ENCODE results near the gene PRSS2. TPM values are rescaled to one million over a fixed set of nuclear protein-coding genes. Genes with fewer than 3 reads are reported as not detected.

Gene PRSS2
- total RNA-seq, 1 experiment from 2014 or later, result 27.6 TPM

DNA sequence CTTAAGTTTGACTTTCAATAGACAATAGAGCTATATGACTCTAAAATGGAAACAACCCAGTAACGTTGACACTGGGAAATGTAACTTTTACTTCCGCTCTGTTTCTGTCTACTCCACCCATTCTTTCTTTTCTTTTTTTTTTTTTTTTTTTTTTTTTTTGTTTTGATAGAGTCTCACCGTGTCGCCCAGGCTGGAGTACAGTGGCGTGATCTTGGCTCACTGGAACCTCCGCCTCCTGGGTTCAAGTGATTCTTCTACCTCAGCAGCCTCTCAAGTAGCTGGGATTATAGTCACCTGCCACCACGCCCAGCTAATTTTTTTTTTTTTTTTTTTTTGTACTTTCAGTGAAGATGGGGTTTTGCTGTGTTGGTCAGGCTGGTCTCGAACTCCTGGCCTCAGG is 13.9 kb downstream of the PRSS2 start (continued):
- TF ChIP-seq, protein P1, sequence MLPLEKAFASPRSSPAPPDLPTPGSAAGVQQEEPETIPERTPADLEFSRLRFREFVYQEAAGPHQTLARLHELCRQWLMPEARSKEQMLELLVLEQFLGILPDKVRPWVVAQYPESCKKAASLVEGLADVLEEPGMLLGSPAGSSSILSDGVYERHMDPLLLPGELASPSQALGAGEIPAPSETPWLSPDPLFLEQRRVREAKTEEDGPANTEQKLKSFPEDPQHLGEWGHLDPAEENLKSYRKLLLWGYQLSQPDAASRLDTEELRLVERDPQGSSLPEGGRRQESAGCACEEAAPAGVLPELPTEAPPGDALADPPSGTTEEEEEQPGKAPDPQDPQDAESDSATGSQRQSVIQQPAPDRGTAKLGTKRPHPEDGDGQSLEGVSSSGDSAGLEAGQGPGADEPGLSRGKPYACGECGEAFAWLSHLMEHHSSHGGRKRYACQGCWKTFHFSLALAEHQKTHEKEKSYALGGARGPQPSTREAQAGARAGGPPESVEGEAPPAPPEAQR (CRISPR knock-in tag; IDR thresholded peaks at IDR 0.05), result no peak
- no peak for TF ChIP-seq ZBTB21 (CRISPR knock-in tag; IDR thresholded peaks at IDR 0.05; ENCODE audit: borderline replicate concordance)
- TF ChIP-seq, protein P2, sequence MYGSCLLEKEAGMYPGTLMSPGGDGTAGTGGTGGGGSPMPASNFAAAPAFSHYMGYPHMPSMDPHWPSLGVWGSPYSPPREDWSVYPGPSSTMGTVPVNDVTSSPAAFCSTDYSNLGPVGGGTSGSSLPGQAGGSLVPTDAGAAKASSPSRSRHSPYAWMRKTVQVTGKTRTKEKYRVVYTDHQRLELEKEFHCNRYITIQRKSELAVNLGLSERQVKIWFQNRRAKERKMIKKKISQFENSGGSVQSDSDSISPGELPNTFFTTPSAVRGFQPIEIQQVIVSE (CRISPR knock-in tag; IDR thresholded peaks at IDR 0.05; ENCODE audit: borderline replicate concordance), result no peak
- TF ChIP-seq MXD4 (CRISPR knock-in tag; IDR thresholded peaks at IDR 0.05; ENCODE audit: borderline replicate concordance), result no peak
- no peak for TF ChIP-seq ZNF416 (CRISPR knock-in tag; IDR thresholded peaks at IDR 0.05)
- no peak for TF ChIP-seq FOXJ3 (CRISPR knock-in tag; IDR thresholded peaks at IDR 0.05; ENCODE audit: borderline replicate concordance)
- no peak for TF ChIP-seq ZNF232 (CRISPR knock-in tag; IDR thresholded peaks at IDR 0.05)
- no peak for TF ChIP-seq TP53 (CRISPR knock-in tag; IDR thresholded peaks at IDR 0.05)
- TF ChIP-seq, protein P3, sequence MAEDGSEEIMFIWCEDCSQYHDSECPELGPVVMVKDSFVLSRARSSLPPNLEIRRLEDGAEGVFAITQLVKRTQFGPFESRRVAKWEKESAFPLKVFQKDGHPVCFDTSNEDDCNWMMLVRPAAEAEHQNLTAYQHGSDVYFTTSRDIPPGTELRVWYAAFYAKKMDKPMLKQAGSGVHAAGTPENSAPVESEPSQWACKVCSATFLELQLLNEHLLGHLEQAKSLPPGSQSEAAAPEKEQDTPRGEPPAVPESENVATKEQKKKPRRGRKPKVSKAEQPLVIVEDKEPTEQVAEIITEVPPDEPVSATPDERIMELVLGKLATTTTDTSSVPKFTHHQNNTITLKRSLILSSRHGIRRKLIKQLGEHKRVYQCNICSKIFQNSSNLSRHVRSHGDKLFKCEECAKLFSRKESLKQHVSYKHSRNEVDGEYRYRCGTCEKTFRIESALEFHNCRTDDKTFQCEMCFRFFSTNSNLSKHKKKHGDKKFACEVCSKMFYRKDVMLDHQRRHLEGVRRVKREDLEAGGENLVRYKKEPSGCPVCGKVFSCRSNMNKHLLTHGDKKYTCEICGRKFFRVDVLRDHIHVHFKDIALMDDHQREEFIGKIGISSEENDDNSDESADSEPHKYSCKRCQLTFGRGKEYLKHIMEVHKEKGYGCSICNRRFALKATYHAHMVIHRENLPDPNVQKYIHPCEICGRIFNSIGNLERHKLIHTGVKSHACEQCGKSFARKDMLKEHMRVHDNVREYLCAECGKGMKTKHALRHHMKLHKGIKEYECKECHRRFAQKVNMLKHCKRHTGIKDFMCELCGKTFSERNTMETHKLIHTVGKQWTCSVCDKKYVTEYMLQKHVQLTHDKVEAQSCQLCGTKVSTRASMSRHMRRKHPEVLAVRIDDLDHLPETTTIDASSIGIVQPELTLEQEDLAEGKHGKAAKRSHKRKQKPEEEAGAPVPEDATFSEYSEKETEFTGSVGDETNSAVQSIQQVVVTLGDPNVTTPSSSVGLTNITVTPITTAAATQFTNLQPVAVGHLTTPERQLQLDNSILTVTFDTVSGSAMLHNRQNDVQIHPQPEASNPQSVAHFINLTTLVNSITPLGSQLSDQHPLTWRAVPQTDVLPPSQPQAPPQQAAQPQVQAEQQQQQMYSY (CRISPR knock-in tag; IDR thresholded peaks at IDR 0.05), result no peak
- TF ChIP-seq RELA (CRISPR knock-in tag; IDR thresholded peaks at IDR 0.05; ENCODE audit: borderline replicate concordance), result no peak
- TF ChIP-seq OVOL2 (CRISPR knock-in tag; IDR thresholded peaks at IDR 0.05; ENCODE audit: borderline replicate concordance), result no peak

DNA sequence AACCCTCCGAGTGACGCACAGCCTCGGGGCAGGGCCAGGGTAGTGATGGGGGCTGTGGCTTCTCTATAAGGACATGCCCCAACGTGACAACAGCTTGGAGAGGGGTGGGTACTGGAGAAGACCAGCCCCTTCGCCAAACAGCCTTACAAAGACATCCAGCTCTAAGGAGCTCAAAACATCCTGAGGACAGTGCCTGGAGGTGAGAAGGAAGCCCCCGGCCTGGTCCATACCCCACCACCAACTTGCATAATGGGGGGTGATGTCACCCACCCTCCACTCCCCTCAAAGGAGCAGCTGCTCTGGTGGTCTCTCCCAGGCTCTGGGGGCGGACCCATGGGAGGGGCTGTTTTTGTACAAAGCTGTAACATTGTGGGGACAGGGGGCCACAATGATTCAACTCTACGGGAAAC is 15.1 kb downstream of the PRSS2 start:
- H3K36me3 Mint-ChIP-seq, result no peaks in the 10 kb centered on the region
- no peak for DNase-seq (ENCODE audit: low spot score)
- H3K9me3 Mint-ChIP-seq, result no peaks in the 10 kb centered on the region
- TF ChIP-seq ZNF671 (CRISPR knock-in tag; IDR thresholded peaks at IDR 0.05), result no peak
- TF ChIP-seq, protein P4, sequence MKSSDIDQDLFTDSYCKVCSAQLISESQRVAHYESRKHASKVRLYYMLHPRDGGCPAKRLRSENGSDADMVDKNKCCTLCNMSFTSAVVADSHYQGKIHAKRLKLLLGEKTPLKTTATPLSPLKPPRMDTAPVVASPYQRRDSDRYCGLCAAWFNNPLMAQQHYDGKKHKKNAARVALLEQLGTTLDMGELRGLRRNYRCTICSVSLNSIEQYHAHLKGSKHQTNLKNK (CRISPR knock-in tag; IDR thresholded peaks at IDR 0.05), result no peak
- TF ChIP-seq FOXP1 (CRISPR knock-in tag; IDR thresholded peaks at IDR 0.05; ENCODE audit: borderline replicate concordance), result no peak
- TF ChIP-seq ZNF396 (CRISPR knock-in tag; IDR thresholded peaks at IDR 0.05; ENCODE audit: borderline replicate concordance), result no peak
- 0 out of 2 replicates have a peak, but pooled peaks cover 6% of the 10 kb centered on the region for H3K27me3 Mint-ChIP-seq (ENCODE audit: low read depth)
- peak; percentile 23 for ATAC-seq
- ChIA-PET POLR2A (interaction anchor here (0.6 kb wide), 1 partner anchor 156 kb away, joined by 4 read pairs; no protein-coding TSS in a partner anchor), CTCF (interaction anchor here (0.6 to 5.1 kb wide), 10 partner anchors 8 to 469 kb away, joined by 3 to 174 read pairs (median 4); no protein-coding TSS in a partner anchor)
- no peak overlapping the region for H3K27ac Mint-ChIP-seq
- H3K4me3 Mint-ChIP-seq, result no peak overlapping the region
- H3K4me1 Mint-ChIP-seq, result peaks cover 7% of the 10 kb centered on the region

DNA sequence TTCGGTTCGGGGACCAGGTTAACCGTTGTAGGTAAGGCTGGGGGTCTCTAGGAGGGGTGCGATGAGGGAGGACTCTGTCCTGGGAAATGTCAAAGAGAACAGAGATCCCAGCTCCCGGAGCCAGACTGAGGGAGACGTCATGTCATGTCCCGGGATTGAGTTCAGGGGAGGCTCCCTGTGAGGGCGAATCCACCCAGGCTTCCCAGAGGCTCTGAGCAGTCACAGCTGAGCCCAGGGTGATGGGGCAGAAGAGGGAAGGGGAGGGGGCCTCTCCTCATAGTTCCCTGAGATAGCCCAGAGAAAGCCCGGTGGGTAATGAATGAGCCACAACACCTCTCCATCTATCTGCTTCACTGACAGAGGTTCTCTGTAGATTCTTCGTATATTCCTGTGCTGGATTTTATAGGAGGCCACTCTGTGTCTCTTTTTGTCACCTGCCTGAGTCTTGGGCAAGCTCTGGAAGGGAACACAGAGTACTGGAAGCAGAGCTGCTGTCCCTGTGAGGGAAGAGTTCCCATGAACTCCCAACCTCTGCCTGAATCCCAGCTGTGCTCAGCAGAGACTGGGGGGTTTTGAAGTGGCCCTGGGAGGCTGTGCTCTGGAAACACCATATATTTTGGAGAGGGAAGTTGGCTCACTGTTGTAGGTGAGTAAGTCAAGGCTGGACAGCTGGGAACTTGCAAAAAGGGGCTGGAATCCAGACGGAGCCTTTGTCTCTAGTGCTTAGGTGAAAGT is 16.4 kb downstream of the PRSS2 start:
- Mint-ChIP-seq H3K4me1 (peaks cover 7% of the 10 kb centered on the region), H3K27ac (no peak overlapping the region), H3K9me3 (no peaks in the 10 kb centered on the region), H3K4me3 (no peak overlapping the region), H3K27me3 (ENCODE audit: low read depth) (0 out of 2 replicates have a peak, but pooled peaks cover 6% of the 10 kb centered on the region), H3K36me3 (no peaks in the 10 kb centered on the region)
- CTCF ChIA-PET, result interaction anchor here (1.1 to 2.5 kb wide), 6 partner anchors 9 to 229 kb away, joined by 3 to 9 read pairs (median 5); no protein-coding TSS in a partner anchor
- no peak for DNase-seq (ENCODE audit: low spot score)
- TF ChIP-seq JAZF1 (CRISPR knock-in tag; IDR thresholded peaks at IDR 0.05) (no peak), SMAD3 (CRISPR knock-in tag; IDR thresholded peaks at IDR 0.05; ENCODE audit: borderline replicate concordance) (no peak), NFE2L1 (CRISPR knock-in tag; IDR thresholded peaks at IDR 0.05) (no peak)
- TF ChIP-seq, protein P5, sequence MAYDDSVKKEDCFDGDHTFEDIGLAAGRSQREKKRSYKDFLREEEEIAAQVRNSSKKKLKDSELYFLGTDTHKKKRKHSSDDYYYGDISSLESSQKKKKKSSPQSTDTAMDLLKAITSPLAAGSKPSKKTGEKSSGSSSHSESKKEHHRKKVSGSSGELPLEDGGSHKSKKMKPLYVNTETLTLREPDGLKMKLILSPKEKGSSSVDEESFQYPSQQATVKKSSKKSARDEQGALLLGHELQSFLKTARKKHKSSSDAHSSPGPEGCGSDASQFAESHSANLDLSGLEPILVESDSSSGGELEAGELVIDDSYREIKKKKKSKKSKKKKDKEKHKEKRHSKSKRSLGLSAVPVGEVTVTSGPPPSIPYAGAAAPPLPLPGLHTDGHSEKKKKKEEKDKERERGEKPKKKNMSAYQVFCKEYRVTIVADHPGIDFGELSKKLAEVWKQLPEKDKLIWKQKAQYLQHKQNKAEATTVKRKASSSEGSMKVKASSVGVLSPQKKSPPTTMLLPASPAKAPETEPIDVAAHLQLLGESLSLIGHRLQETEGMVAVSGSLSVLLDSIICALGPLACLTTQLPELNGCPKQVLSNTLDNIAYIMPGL (CRISPR knock-in tag; IDR thresholded peaks at IDR 0.05), result no peak
- POLR2A ChIA-PET, result no interaction called here
- no peak for ATAC-seq
